Measurements from ENCODE around the gene SLC66A3. TPM values are rescaled to one million over a fixed set of nuclear protein-coding genes. Genes with fewer than 3 reads are reported as not detected.

Gene SLC66A3
- total and polyA plus RNA-seq, 5 donors from 2014 or later: 26.9 to 93.1 (median 75.9) TPM

DNA sequence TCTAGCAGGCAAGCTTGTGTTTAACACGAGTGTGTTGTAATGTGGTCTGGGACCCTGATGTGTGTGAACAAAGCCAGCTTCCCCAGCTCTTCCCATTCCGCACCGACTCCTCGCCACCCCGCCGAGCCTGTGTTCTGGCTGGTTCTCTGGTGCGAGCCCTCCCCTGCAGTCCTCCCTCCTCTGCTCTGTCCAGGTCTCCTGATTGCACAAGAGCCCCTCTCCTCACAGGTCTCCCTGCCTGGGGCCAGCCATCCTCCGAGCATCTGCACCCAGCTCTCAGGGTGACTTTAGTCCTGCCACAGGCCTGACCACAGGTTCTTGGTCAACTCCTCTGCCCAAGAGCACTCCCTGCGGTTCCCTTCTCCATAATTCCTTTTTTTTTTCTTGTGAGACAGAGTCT, 13.2 kb downstream of the SLC66A3 start:
- no peaks in the 10 kb centered on the region for H3K27me3 Mint-ChIP-seq

DNA sequence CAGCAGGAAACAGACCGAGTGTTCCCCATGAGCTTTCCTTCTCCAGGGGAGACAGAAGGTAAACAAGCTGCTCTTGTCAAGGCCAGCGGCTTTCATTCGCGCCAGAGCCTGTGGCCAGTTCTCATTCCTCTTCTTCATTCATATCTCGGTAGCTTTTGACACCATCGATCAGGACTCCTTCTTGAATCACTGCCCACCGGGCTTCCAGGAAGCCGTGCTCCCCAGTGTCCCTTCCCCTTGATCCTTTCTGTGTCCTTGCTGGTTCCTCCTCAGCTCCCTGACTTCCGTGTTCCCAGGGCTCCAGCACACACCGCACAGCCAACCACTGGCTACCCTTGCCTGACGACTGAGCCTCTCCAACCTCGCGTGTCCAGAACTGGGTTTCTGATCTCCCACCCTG, 14.1 kb downstream of the SLC66A3 start:
- DNase-seq: no peak
- no peak overlapping the region for H3K27ac Mint-ChIP-seq
- peaks cover 0 to 2% (median 0%) of the 10 kb centered on the region in 4 donors for H3K4me1 Mint-ChIP-seq
- H3K4me1 ChIP-seq (ENCODE audit: control insufficient read depth, insufficient read depth, low read length, poor library complexity, severe bottlenecking): no peaks in the 10 kb centered on the region
- H3K27me3 ChIP-seq (ENCODE audit: control insufficient read depth, insufficient read depth, low read length): no peaks in the 10 kb centered on the region
- H3K36me3 Mint-ChIP-seq: peaks cover 17% of the 10 kb centered on the region
- ATAC-seq (ENCODE audit: low read depth in 2 of 2): no peak
- no peaks in the 10 kb centered on the region for H3K27me3 Mint-ChIP-seq
- no peaks in the 10 kb centered on the region for H3K36me3 ChIP-seq (ENCODE audit: control insufficient read depth, insufficient read depth, low read length)
- H3K4me3 Mint-ChIP-seq: no peak overlapping the region
- no peaks in the 10 kb centered on the region for H3K9me3 Mint-ChIP-seq
- H3K9me3 ChIP-seq (ENCODE audit: control insufficient read depth in 2 of 2, low read length in 2 of 2): no peaks in the 10 kb centered on the region
- H3K4me3 ChIP-seq (ENCODE audit: low read depth, low read length): no peak overlapping the region
- H3K27ac ChIP-seq (ENCODE audit: insufficient read depth, low read length, poor library complexity, severe bottlenecking): no peak overlapping the region

More for the DNA sequence above, 13.2 kb downstream of the SLC66A3 start:
- H3K4me3 Mint-ChIP-seq: no peak overlapping the region
- DNase-seq (no peak), ATAC-seq (ENCODE audit: low read depth in 2 of 2) (no peak)
- H3K27ac Mint-ChIP-seq: no peak overlapping the region
- H3K27me3 ChIP-seq (ENCODE audit: control insufficient read depth, insufficient read depth, low read length): no peaks in the 10 kb centered on the region
- no peak overlapping the region for H3K4me3 ChIP-seq (ENCODE audit: low read depth, low read length)
- peaks cover 3% of the 10 kb centered on the region for H3K36me3 ChIP-seq (ENCODE audit: control insufficient read depth, insufficient read depth, low read length)
- peaks cover 0 to 5% (median 1%) of the 10 kb centered on the region in 4 donors for H3K4me1 Mint-ChIP-seq
- no peaks in the 10 kb centered on the region for H3K9me3 ChIP-seq (ENCODE audit: control insufficient read depth in 2 of 2, low read length in 2 of 2)
- H3K27ac ChIP-seq (ENCODE audit: insufficient read depth, low read length, poor library complexity, severe bottlenecking): no peak overlapping the region
- H3K4me1 ChIP-seq (ENCODE audit: control insufficient read depth, insufficient read depth, low read length, poor library complexity, severe bottlenecking): no peaks in the 10 kb centered on the region
- peaks cover 0 to 2% (median 0%) of the 10 kb centered on the region in 7 donors for H3K9me3 Mint-ChIP-seq
- H3K36me3 Mint-ChIP-seq: peaks cover 22% of the 10 kb centered on the region

DNA sequence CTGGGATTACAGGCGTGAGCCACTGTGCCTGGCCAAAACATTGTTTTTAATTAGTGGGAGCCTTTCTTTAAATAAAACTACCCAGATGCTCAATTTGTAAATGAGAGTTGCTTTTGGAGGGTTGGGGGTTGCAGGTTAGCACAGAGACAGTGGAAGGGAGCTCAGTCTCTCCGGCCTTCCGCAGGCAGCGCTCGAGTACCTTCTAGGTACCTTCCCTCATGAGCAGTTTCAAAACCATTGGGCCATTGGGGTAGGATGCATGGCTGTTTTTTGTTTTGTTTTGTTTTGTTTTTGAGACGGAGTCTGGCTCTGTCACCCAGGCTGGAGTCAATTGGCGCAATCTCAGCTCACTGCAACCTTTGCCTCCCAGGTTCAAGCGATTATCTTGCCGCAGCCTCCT, 19.0 kb downstream of the SLC66A3 start:
- H3K4me1 ChIP-seq (ENCODE audit: control insufficient read depth, insufficient read depth, low read length, poor library complexity, severe bottlenecking): no peaks in the 10 kb centered on the region
- H3K4me3 ChIP-seq (ENCODE audit: low read depth, low read length): no peak overlapping the region
- Mint-ChIP-seq H3K4me1 (peaks cover 10 to 14% (median 11%) of the 10 kb centered on the region in 4 donors), H3K36me3 (peaks cover 22% of the 10 kb centered on the region), H3K4me3 (no peak overlapping the region), H3K27ac (no peak overlapping the region), H3K27me3 (no peaks in the 10 kb centered on the region), H3K9me3 (no peaks in the 10 kb centered on the region)
- H3K27me3 ChIP-seq (ENCODE audit: control insufficient read depth, insufficient read depth, low read length): no peaks in the 10 kb centered on the region
- peaks cover 16% of the 10 kb centered on the region for H3K36me3 ChIP-seq (ENCODE audit: control insufficient read depth, insufficient read depth, low read length)
- H3K9me3 ChIP-seq (ENCODE audit: control insufficient read depth in 2 of 2, low read length in 2 of 2): no peaks in the 10 kb centered on the region
- H3K27ac ChIP-seq (ENCODE audit: insufficient read depth, low read length, poor library complexity, severe bottlenecking): no peak overlapping the region
- DNase-seq: no peak
- no peak for ATAC-seq (ENCODE audit: low read depth in 2 of 2)

DNA sequence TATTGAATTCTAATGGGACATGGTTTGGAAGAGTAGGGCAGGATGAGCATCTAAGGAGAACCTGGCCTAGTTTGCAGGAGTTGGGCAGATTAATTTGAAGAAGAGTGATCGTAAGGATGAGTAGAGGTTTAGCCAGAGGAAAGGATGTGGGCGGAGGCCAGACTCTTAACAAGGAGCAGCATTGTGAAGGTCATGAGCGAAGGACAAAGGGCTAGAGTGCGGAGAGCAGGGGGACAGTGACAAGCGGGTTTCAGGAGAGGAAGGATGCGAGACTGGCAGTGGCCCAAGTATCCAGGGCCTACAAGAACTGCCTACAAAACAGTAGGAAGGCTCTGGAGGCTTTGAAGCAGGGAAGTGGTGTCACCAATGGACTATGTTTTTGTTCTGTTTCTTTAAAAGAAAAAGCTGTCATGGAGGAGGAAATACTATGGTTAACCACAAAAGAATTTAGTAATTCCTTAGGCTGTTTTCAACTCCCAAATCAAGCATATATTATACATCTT, 20.1 kb downstream of the SLC66A3 start:
- no peaks in the 10 kb centered on the region for H3K9me3 ChIP-seq (ENCODE audit: control insufficient read depth in 2 of 2, low read length in 2 of 2)
- Mint-ChIP-seq H3K27ac (peak overlapping the region; percentile 8 to 46 (median 20)), H3K27me3 (no peaks in the 10 kb centered on the region), H3K36me3 (peaks cover 21% of the 10 kb centered on the region), H3K4me1 (peaks cover 10 to 14% (median 11%) of the 10 kb centered on the region in 4 donors), H3K9me3 (no peaks in the 10 kb centered on the region), H3K4me3 (no peak overlapping the region)
- H3K4me1 ChIP-seq (ENCODE audit: control insufficient read depth, insufficient read depth, low read length, poor library complexity, severe bottlenecking): no peaks in the 10 kb centered on the region
- no peaks in the 10 kb centered on the region for H3K27me3 ChIP-seq (ENCODE audit: control insufficient read depth, insufficient read depth, low read length)
- H3K27ac ChIP-seq (ENCODE audit: insufficient read depth, low read length, poor library complexity, severe bottlenecking): no peak overlapping the region
- ATAC-seq (ENCODE audit: low read depth in 2 of 2) (no peak), DNase-seq (no peak)
- H3K36me3 ChIP-seq (ENCODE audit: control insufficient read depth, insufficient read depth, low read length): peaks cover 24% of the 10 kb centered on the region
- no peak overlapping the region for H3K4me3 ChIP-seq (ENCODE audit: low read depth, low read length)

DNA sequence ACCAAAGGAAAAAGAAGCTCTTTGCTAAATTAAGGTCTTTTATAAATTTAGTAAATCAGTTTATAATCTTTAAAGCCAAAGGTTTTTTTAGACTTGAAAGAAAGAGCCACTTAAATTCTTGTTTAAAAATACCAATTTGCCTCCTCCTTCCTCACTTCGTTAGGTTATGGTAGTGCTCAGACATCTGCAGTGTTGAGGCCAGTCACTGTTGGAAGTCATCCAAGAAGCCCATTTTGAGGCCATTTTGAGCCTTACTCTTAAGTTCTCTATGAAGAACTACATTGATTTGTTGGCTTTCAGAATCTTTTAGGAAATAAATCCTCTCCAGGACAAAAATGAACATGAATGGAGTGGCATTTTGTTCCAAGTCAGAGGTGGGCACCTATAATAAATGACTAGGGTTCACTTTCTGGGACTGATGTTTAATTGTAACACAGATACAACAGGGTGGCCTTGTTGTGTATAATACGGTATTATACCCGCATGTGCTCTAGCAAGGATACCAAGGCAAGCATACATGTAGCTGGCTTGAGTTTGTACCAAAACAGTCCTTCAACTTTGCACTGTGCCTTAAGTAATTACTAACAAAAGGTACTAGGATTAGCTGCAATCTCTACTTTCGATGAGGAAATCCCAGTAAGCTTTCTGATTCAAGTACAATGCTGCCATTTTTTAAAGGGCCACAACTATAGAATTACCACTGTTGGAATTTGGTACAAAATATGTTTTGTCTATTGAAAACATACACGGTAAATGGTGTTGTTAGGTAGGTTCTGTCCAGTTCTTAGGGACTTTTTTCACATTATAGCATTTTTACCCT, 22.8 kb downstream of the SLC66A3 start:
- Mint-ChIP-seq H3K36me3 (peaks cover 24% of the 10 kb centered on the region), H3K27ac (no peak overlapping the region)
- no peak for ATAC-seq (ENCODE audit: low read depth in 2 of 2)

DNA sequence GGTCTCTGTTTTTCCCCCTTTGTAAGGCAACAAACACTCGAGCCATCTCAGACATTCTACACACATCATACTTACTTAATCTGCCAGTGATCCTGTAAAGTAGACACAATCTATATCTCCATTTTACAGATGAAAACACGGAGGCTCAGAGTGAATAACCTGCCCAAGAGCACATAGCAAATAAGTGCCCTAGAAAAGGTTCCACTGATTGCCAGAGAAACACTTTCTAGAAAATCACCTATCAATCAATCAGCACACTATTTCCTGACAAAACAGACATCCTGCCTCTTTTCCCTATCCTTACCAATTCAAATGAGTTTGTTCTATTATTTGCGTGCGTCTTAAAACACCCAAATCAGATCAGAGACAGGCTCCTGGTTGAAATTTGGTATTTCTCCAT, 23.9 kb downstream of the SLC66A3 start:
- H3K36me3 Mint-ChIP-seq: peaks cover 21% of the 10 kb centered on the region
- H3K4me1 Mint-ChIP-seq: peaks cover 10 to 14% (median 11%) of the 10 kb centered on the region in 4 donors
- Histone ChIP-seq H3K9me3 (ENCODE audit: control insufficient read depth in 2 of 2, low read length in 2 of 2) (no peaks in the 10 kb centered on the region), H3K4me3 (ENCODE audit: low read depth, low read length) (no peak overlapping the region), H3K27ac (ENCODE audit: insufficient read depth, low read length, poor library complexity, severe bottlenecking) (no peak overlapping the region), H3K4me1 (ENCODE audit: control insufficient read depth, insufficient read depth, low read length, poor library complexity, severe bottlenecking) (no peaks in the 10 kb centered on the region), H3K36me3 (ENCODE audit: control insufficient read depth, insufficient read depth, low read length) (peaks cover 31% of the 10 kb centered on the region), H3K27me3 (ENCODE audit: control insufficient read depth, insufficient read depth, low read length) (no peaks in the 10 kb centered on the region)
- H3K27ac Mint-ChIP-seq: no peak overlapping the region
- no peaks in the 10 kb centered on the region for H3K27me3 Mint-ChIP-seq
- DNase-seq (no peak), ATAC-seq (ENCODE audit: low read depth in 2 of 2) (no peak)
- H3K9me3 Mint-ChIP-seq: no peaks in the 10 kb centered on the region
- H3K4me3 Mint-ChIP-seq: no peak overlapping the region

More for the DNA sequence above, 22.8 kb downstream of the SLC66A3 start:
- no peak overlapping the region for H3K27ac ChIP-seq (ENCODE audit: insufficient read depth, low read length, poor library complexity, severe bottlenecking)
- H3K27me3 ChIP-seq (ENCODE audit: control insufficient read depth, insufficient read depth, low read length): no peaks in the 10 kb centered on the region
- no peaks in the 10 kb centered on the region for H3K4me1 ChIP-seq (ENCODE audit: control insufficient read depth, insufficient read depth, low read length, poor library complexity, severe bottlenecking)
- Mint-ChIP-seq H3K27me3 (no peaks in the 10 kb centered on the region), H3K4me3 (no peak overlapping the region), H3K9me3 (no peaks in the 10 kb centered on the region), H3K4me1 (peaks cover 10 to 14% (median 11%) of the 10 kb centered on the region in 4 donors)
- peaks cover 31% of the 10 kb centered on the region for H3K36me3 ChIP-seq (ENCODE audit: control insufficient read depth, insufficient read depth, low read length)
- no peak overlapping the region for H3K4me3 ChIP-seq (ENCODE audit: low read depth, low read length)
- DNase-seq: no peak
- H3K9me3 ChIP-seq (ENCODE audit: control insufficient read depth in 2 of 2, low read length in 2 of 2): no peaks in the 10 kb centered on the region

DNA sequence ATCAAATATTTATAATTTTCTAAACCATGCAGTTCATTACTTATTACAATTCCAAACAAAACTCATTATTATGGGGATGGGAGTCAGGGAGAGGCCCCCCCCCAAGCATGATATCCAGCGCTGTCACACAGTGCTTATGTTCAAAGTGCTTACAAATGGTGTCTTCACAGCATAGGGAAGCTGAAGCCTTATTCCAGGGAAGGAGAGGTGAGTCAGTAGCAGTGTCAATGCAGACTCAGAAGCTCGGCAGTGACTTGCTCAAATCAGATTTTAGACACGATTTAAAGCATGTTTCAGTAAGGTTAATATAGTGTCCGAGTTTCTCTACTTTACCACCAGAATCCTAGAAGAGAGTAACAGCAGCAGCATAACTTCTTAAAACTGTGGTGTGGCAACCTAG, 24.6 kb downstream of the SLC66A3 start:
- H3K27me3 Mint-ChIP-seq: no peaks in the 10 kb centered on the region
- ATAC-seq (ENCODE audit: low read depth in 2 of 2): no peak
- peaks cover 31% of the 10 kb centered on the region for H3K36me3 ChIP-seq (ENCODE audit: control insufficient read depth, insufficient read depth, low read length)

DNA sequence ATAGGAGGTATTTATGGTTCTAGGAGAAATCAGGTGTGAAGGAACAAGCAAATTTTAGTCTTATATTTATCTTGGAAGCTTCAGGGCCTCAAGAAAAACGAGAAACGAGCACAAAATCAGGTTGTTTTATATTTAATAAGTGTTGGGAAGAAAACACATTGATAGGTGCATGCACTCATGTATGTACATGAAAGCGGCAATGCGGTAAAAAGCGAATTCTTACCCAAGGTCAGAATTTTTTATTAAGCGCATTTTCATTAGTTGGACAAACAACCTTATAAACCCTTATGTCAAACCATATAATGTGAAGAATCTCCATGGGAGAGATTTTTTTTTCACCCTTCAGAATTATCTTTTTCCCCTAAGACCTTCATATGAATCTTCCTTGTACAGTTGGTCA, 25.4 kb downstream of the SLC66A3 start:
- Mint-ChIP-seq H3K27ac (no peak overlapping the region), H3K36me3 (peaks cover 21% of the 10 kb centered on the region), H3K9me3 (no peaks in the 10 kb centered on the region), H3K27me3 (no peaks in the 10 kb centered on the region), H3K4me1 (peaks cover 2 to 6% (median 3%) of the 10 kb centered on the region in 4 donors), H3K4me3 (no peak overlapping the region)
- ATAC-seq (ENCODE audit: low read depth in 2 of 2): no peak
- DNase-seq: no peak
- no peak overlapping the region for H3K4me3 ChIP-seq (ENCODE audit: low read depth, low read length)
- no peaks in the 10 kb centered on the region for H3K9me3 ChIP-seq (ENCODE audit: control insufficient read depth in 2 of 2, low read length in 2 of 2)
- H3K36me3 ChIP-seq (ENCODE audit: control insufficient read depth, insufficient read depth, low read length): peaks cover 34% of the 10 kb centered on the region
- no peaks in the 10 kb centered on the region for H3K4me1 ChIP-seq (ENCODE audit: control insufficient read depth, insufficient read depth, low read length, poor library complexity, severe bottlenecking)
- no peak overlapping the region for H3K27ac ChIP-seq (ENCODE audit: insufficient read depth, low read length, poor library complexity, severe bottlenecking)
- H3K27me3 ChIP-seq (ENCODE audit: control insufficient read depth, insufficient read depth, low read length): no peaks in the 10 kb centered on the region

More for the DNA sequence above, 24.6 kb downstream of the SLC66A3 start:
- Histone ChIP-seq H3K4me1 (ENCODE audit: control insufficient read depth, insufficient read depth, low read length, poor library complexity, severe bottlenecking) (no peaks in the 10 kb centered on the region), H3K4me3 (ENCODE audit: low read depth, low read length) (no peak overlapping the region), H3K27ac (ENCODE audit: insufficient read depth, low read length, poor library complexity, severe bottlenecking) (no peak overlapping the region), H3K27me3 (ENCODE audit: control insufficient read depth, insufficient read depth, low read length) (no peaks in the 10 kb centered on the region), H3K9me3 (ENCODE audit: control insufficient read depth in 2 of 2, low read length in 2 of 2) (no peaks in the 10 kb centered on the region)
- Mint-ChIP-seq H3K9me3 (no peaks in the 10 kb centered on the region), H3K4me1 (peaks cover 9 to 13% (median 10%) of the 10 kb centered on the region in 4 donors), H3K4me3 (no peak overlapping the region), H3K27ac (no peak overlapping the region), H3K36me3 (peaks cover 25% of the 10 kb centered on the region)
- DNase-seq: no peak

Data from CD4-positive, CD25-positive, alpha-beta regulatory T cell (primary cell).